Activated naive CD4-positive, alpha-beta T cell treated with anti-CD3 and anti-CD28 coated beads, Interleukin-2, amount 10 ng/mL, durations not matched to agents 7 days and 5 days (primary cell): ENCODE data around the gene MSI2.

Experiments
- CTCF ChIA-PET: fragments of 350-600 bp; sonication (Branson Sonifier 250); formaldehyde crosslinking; loops from one replicate; lab custom pipeline; 2021; ENCODE audit warnings: antibody characterized with exemption; lab: Charles Lee
- DNase-seq: peaks from one replicate; pipeline ENCODE4 v3.0.0-alpha.2; 2020
- H3K27ac Mint-ChIP-seq: one replicate; pipeline ENCODE4 v1.8.0; 2021; ENCODE audit warnings: mild to moderate bottlenecking, moderate library complexity, mixed read lengths
- H3K27me3 Mint-ChIP-seq: one replicate; pipeline ENCODE4 v1.8.0; 2021; ENCODE audit warnings: mild to moderate bottlenecking, mixed read lengths
- H3K36me3 Mint-ChIP-seq: one replicate; pipeline ENCODE4 v1.8.0; 2021; ENCODE audit warnings: mixed read lengths
- H3K4me1 Mint-ChIP-seq: one replicate; pipeline ENCODE4 v1.8.0; 2021; ENCODE audit warnings: mixed read lengths
- H3K4me3 Mint-ChIP-seq: one replicate; pipeline ENCODE4 v1.8.0; 2021; ENCODE audit warnings: mild to moderate bottlenecking, moderate library complexity, mixed read lengths
- H3K9me3 Mint-ChIP-seq: one replicate; pipeline ENCODE4 v1.8.0; 2021; ENCODE audit warnings: mixed read lengths

The MSI2 gene

DNA sequence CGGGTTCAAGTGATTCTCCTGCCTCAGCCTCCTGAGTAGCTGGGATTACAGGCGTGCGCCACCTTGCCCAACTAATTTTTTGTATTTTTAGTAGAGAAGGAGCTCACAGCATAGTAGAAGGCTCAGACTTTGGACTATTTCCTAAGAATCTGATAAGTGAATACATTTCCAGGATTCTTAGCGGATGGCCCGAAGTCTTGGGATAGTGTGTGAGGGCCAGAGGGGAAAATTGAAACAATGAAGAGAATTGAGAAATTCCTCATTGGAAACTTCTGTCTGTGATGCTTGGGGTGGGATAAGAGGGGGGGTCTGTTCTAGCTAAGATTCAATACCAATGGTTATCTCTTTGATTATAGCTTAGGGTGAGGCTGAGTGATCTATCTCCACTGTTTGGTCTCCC lies 183.3 kb downstream of the MSI2 start:
- H3K36me3 Mint-ChIP-seq, result peaks cover 6% of the 10 kb centered on the region
- CTCF ChIA-PET, result interaction anchor here (0.8 to 3.8 kb wide), 18 partner anchors 11 to 232 kb away, joined by 3 to 80 read pairs (median 5); no protein-coding TSS in a partner anchor
- no peak overlapping the region for H3K4me3 Mint-ChIP-seq
- peaks cover 51% of the 10 kb centered on the region for H3K4me1 Mint-ChIP-seq
- H3K27ac Mint-ChIP-seq, result peak overlapping the region; percentile 76
- H3K9me3 Mint-ChIP-seq, result no peaks in the 10 kb centered on the region
- no peak for DNase-seq
- H3K27me3 Mint-ChIP-seq, result no peaks in the 10 kb centered on the region

DNA sequence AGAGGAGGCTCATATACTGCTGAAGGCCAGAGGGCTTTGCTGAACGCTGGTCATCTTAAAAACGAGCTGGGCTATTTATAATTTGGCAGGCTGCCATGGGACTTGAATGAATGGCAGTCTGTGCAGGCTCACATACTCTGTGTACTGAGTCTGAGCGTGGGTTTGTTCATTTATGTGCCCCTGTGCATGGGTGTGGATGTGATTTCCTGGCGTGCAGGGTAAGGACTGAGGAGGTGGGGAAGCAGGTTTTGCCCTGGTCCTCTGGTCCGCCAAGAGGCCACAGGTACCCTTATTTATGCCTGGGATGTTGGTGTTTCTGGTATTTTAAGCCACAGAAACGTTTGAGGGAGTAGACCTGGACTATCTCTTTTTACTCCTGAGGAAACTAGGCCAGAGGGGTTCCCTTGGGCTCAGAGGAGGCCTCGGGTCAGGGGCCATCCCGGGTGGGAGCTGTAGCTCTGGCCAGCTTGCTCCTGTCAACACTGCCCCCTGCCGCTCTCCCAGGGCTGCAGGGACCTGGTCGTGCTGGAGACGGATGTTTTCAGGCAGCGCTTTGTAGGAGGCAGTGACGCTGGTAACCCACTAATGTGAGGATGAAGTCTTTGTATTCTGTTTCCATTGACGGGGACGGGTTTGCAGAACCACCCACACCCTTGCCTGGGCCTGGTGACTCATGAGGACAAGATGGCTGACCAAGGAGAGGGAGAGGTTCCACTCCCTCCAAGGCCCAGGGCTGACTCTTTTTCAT lies 184.4 kb downstream of the MSI2 start:
- no peaks in the 10 kb centered on the region for H3K27me3 Mint-ChIP-seq
- H3K4me3 Mint-ChIP-seq, result no peak overlapping the region
- H3K9me3 Mint-ChIP-seq, result no peaks in the 10 kb centered on the region
- peak overlapping the region; percentile 76 for H3K27ac Mint-ChIP-seq
- CTCF ChIA-PET, result interaction anchor here (0.7 to 3.8 kb wide), 24 partner anchors 9 to 231 kb away, joined by 3 to 80 read pairs (median 4); no protein-coding TSS in a partner anchor
- peaks cover 52% of the 10 kb centered on the region for H3K4me1 Mint-ChIP-seq
- H3K36me3 Mint-ChIP-seq, result peaks cover 6% of the 10 kb centered on the region
- DNase-seq, result peak; percentile 65

DNA sequence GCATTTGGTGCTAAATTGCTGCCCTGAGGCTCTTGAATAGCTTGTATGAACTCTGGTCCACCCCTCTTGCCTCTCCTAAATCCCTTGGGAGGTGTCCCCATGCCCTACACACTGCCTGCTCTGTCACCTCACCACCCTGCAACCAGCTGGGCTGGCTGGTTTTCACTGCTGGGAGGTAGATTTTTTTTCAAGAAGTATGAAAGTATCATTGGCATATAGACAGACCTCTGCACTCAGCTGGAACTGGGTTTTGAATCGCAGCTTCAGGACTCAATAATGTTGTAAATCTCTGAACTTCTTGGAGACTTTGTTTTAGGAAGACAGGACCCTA lies 184.9 kb downstream of the MSI2 start:
- DNase-seq, result no peak
- CTCF ChIA-PET, result interaction anchor here (0.5 to 3.8 kb wide), 13 partner anchors 9 to 231 kb away, joined by 3 to 80 read pairs (median 5); no protein-coding TSS in a partner anchor
- peak overlapping the region; percentile 76 for H3K27ac Mint-ChIP-seq
- H3K27me3 Mint-ChIP-seq, result no peaks in the 10 kb centered on the region
- H3K4me3 Mint-ChIP-seq, result no peak overlapping the region
- H3K36me3 Mint-ChIP-seq, result peaks cover 10% of the 10 kb centered on the region
- H3K9me3 Mint-ChIP-seq, result no peaks in the 10 kb centered on the region
- peaks cover 54% of the 10 kb centered on the region for H3K4me1 Mint-ChIP-seq

DNA sequence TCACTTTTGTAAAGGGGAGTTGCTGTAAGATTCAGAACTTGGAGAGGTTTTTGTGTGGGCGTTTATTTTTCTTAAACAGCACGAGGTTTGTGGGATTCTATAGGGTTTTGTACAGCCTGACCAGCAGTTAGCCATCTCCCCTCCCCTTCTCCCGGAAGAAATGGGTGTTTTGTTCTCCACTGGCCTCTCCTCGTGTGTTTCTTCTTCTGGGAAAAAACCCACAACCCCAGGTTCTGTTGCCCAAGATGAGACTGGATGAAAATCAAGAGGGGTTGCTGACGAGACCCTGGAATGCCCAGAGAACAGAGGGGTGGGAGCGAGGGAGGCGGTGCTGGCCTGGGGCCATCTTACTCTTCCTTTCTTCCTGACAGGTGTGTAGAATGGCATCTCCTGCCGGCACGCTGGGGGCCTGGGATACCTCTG lies 186.1 kb downstream of the MSI2 start:
- peaks cover 6% of the 10 kb centered on the region for H3K36me3 Mint-ChIP-seq
- no peaks in the 10 kb centered on the region for H3K9me3 Mint-ChIP-seq
- DNase-seq, result no peak
- CTCF ChIA-PET, result interaction anchor here (2.9 to 3.8 kb wide), 3 partner anchors 8 to 199 kb away, joined by 14 to 80 read pairs (median 25); no protein-coding TSS in a partner anchor
- H3K27ac Mint-ChIP-seq, result no peak overlapping the region
- no peak overlapping the region for H3K4me3 Mint-ChIP-seq
- no peaks in the 10 kb centered on the region for H3K27me3 Mint-ChIP-seq
- peaks cover 54% of the 10 kb centered on the region for H3K4me1 Mint-ChIP-seq

DNA sequence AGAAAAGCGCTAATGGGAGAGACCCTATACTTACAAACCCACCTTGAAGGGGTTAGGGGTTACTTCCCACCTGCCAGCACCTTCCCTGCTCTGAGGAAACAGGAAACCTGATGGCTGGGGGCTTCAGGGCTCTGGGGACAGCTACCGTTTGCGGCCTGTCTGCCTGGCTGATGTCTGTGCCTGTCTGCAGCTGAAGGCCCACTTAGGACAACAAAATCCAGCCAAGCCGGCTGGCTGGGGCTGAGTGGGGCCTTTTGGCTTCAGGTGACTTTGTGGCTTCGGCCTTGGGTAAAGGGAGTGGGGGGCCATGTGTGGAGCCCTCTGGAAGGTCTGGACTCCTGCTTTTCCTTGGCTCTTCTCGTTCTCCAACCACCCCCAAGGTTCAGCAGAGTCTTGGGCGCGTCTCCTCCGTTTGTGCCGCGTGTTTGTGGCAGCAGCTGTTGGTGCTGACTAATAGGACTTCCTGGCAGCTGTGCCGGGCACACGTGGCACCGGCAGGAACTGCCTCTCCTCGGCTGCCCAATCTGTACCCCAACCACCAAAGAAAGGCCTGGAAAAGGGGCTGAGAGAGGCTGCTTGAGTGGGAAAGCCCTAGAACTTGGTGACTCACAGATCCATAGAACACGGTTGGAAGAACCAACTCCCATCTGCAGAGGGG lies 186.7 kb downstream of the MSI2 start:
- Mint-ChIP-seq H3K4me1 (peaks cover 54% of the 10 kb centered on the region), H3K27ac (peak overlapping the region; percentile 72), H3K4me3 (no peak overlapping the region), H3K36me3 (peaks cover 6% of the 10 kb centered on the region), H3K27me3 (no peaks in the 10 kb centered on the region), H3K9me3 (no peaks in the 10 kb centered on the region)
- peak; percentile 61 for DNase-seq
- CTCF ChIA-PET, result no interaction called here

DNA sequence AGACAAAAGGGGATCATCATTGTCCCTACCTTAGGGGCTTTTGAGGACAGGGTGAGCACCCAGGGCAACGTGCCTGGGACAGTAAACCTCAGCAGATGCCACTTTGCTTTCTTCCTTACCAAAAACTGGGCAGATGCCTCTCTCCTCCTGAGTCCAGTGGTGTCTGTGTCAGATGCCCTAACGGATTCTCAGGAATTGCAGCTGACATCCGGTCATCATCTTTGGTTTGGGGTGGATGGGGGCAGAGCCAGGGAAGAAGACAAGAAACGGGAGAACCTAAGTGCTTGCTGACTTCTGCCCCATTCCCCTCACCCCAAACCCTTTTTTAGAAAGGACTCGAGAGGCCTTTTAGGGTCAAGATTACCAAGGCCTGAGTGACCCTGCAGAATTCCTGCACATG lies 187.5 kb downstream of the MSI2 start:
- no peak for DNase-seq
- H3K27me3 Mint-ChIP-seq, result no peaks in the 10 kb centered on the region
- H3K4me3 Mint-ChIP-seq, result no peak overlapping the region
- H3K36me3 Mint-ChIP-seq, result peaks cover 8% of the 10 kb centered on the region
- peaks cover 54% of the 10 kb centered on the region for H3K4me1 Mint-ChIP-seq
- H3K9me3 Mint-ChIP-seq, result no peaks in the 10 kb centered on the region
- CTCF ChIA-PET, result no interaction called here
- H3K27ac Mint-ChIP-seq, result no peak overlapping the region

DNA sequence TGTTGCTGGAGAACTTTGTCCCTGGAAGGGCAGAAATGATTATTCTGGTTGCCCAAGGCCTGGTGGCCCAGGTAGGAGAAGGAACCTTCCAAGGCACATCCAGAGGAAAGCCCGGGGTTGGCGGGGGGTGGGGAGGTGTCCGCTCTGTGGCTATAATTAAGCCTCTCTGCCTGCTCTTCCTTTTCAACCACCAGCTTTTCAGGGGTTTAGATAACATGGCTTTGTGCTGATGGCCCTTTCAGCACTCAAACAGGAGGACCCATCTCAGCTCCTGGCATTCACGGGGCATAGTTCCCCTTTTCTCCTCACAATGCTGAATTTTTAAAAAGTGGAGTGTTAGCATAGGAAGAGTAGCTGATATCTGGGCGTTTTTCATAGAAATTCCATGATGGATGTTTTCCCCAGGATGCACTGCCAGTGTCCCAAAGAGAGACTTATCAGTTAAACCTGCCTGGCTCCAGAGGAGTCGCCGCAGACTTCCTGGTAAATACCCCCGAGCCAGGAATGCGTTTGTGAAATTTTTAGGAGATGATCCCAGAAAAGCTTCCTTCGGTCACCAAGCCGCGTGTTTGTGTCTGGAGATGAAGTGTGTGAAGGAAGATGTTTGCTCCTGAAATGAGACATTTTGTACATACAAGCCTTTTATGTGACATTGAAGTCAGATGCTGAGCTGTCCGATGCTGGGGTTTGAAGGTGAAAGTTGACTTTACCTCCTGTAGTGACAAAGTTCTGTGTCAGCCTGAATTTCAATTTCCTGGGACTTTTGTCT lies 188.5 kb downstream of the MSI2 start:
- DNase-seq, result no peak
- CTCF ChIA-PET, result interaction anchor here (1.2 to 2.8 kb wide), 4 partner anchors 10 to 227 kb away, joined by 3 to 8 read pairs (median 6); no protein-coding TSS in a partner anchor
- H3K27ac Mint-ChIP-seq, result no peak overlapping the region
- H3K4me3 Mint-ChIP-seq, result no peak overlapping the region
- no peaks in the 10 kb centered on the region for H3K9me3 Mint-ChIP-seq
- H3K4me1 Mint-ChIP-seq, result peaks cover 47% of the 10 kb centered on the region
- H3K27me3 Mint-ChIP-seq, result no peaks in the 10 kb centered on the region
- H3K36me3 Mint-ChIP-seq, result peaks cover 8% of the 10 kb centered on the region

DNA sequence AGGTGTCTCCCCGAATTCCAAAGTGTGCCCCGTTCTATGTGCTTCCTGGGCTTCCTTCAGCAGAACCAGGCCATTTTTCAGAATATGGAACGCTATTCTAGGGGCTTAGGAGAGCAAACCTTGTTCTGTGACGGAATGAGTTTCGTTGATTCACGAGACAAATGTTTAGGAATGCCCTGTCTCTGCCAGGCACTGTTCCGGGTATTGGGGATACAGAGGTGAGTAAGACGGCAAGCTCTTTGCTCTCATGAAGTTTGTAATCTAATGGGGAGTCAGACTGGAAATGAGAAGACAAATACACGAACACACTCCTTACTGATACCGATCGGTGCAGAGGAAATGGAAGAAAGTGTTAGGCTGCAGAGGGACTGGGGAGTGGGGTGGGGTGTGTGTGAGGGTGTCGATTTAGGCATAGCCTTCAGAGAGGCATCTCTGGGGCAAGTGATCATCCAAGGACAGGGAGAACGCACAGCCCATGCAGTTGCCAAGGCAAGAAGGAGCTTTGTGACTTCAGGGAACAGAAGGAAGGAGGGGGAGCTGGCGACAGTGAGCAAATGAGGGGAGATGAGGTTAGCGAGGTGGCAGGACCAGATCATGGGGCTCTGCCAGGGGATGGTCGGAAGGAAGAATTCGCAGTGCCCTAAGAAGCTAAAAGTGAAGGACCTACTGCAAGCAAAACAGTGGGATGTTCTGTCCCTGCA lies 189.6 kb downstream of the MSI2 start:
- H3K27ac Mint-ChIP-seq, result no peak overlapping the region

DNA sequence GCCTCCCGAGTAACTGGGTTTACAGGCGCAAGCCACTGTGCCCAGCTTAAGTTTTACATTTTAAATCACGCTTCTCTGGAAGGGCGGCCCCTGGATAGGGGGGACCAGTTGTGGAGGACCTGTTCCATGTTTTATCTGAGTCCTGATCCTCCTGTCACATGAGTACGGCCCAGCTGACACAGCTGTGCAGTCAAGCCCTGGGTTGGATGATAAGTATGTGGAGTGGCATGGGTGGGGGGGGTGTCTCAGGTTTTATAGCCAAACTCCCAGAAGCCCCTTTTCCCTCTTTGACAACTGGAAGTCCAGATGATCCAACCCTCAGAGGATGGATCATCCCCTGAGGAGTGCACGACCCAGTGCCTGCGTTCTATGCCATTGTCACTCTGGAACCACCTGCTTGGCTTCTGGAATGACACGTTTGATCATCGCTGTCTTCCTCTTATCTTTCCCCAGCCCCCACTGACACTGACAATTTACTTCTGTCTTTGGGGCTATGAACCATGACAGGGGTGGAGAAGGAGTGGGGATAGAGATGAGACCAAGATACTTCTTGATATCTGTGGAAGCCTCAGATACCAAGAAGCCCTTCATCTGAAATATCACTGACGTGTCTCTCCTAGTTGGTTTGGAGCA lies 191.2 kb downstream of the MSI2 start:
- H3K9me3 Mint-ChIP-seq, result no peaks in the 10 kb centered on the region
- no peak overlapping the region for H3K27ac Mint-ChIP-seq
- H3K36me3 Mint-ChIP-seq, result peaks cover 19% of the 10 kb centered on the region
- no peak for DNase-seq
- H3K4me1 Mint-ChIP-seq, result peaks cover 34% of the 10 kb centered on the region
- H3K4me3 Mint-ChIP-seq, result no peak overlapping the region
- H3K27me3 Mint-ChIP-seq, result no peaks in the 10 kb centered on the region
- CTCF ChIA-PET, result interaction anchor here (1.0 to 2.8 kb wide), 2 partner anchors 8 to 293 kb away, joined by 4 to 7 read pairs; no protein-coding TSS in a partner anchor

More for the DNA sequence above, 189.6 kb downstream of the MSI2 start:
- no peak for DNase-seq
- Mint-ChIP-seq H3K4me3 (no peak overlapping the region), H3K36me3 (peaks cover 11% of the 10 kb centered on the region), H3K27me3 (no peaks in the 10 kb centered on the region), H3K9me3 (no peaks in the 10 kb centered on the region), H3K4me1 (peaks cover 39% of the 10 kb centered on the region)
- CTCF ChIA-PET, result interaction anchor here (2.0 to 2.8 kb wide), 3 partner anchors 9 to 226 kb away, joined by 4 to 8 read pairs (median 7); no protein-coding TSS in a partner anchor

DNA sequence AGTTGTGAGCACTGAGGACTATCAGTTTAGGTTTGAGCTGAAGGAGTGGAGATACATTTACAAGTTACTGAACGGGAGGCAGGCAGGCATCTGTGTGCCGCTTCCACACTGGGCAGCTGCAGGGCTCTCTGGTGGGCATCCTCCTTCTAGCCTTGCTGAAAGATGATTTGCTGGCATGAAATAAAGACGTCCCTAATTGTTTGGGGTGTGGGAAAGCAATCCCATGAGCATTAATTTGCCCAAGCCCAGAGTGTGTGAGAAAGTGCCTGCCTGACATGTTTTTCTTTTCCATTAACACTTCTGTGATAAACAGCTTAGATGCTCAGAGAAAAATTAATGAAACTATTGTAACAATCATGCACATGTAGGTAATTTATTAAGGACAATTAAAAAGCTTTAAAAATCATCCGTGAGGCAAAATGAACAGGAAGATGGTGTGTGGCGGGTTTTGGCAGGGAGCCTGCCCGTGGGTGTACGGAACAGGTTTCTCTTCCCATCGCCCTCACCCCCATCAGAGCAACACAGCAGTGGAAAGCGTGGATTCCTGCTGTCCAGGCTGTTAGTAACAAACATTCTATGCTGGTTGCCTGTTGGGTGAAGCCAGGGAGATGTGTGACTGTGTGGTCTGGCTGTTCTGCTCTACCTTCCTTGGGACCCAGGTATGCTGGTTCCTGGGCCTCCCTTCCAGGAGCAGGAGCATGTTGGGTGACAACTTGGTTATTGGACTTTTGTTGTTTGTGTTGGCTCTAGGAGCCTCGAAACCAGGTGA lies 191.9 kb downstream of the MSI2 start:
- Mint-ChIP-seq H3K4me1 (peaks cover 27% of the 10 kb centered on the region), H3K27ac (no peak overlapping the region), H3K4me3 (no peak overlapping the region), H3K9me3 (no peaks in the 10 kb centered on the region), H3K27me3 (no peaks in the 10 kb centered on the region), H3K36me3 (peaks cover 19% of the 10 kb centered on the region)
- CTCF ChIA-PET, result interaction anchor here (1.0 to 4.7 kb wide), 3 partner anchors 7 to 335 kb away, joined by 3 to 25 read pairs (median 4); no protein-coding TSS in a partner anchor
- no peak for DNase-seq

DNA sequence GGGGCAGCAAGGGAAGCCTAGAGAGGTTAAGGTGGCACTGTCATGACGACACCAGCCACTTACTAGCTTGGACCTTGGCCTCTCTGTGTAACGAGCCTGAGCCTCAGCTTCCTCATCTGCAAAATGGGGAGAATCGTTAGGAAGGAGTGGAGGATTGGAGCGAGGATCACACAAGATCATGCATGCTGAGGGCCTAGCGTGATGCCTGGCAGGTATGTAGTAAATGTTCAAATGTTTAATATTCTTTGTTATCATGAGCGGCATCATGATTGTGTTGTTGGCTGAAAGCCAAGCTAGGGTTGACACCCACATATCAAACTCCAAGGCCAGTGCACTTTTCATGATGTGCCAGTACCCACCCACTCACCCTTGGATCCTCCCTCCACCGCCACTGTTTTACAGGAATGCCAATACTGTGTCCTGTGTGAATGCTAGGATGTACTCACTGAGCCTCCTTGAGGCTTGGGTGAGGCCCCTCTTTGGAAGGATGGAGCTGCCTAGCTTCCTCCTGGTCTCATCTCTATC lies 192.5 kb downstream of the MSI2 start:
- H3K27ac Mint-ChIP-seq, result no peak overlapping the region
- H3K4me1 Mint-ChIP-seq, result peaks cover 27% of the 10 kb centered on the region
- no peak overlapping the region for H3K4me3 Mint-ChIP-seq
- H3K27me3 Mint-ChIP-seq, result no peaks in the 10 kb centered on the region
- no peaks in the 10 kb centered on the region for H3K9me3 Mint-ChIP-seq
- no peak for DNase-seq
- CTCF ChIA-PET, result interaction anchor here (1.0 to 4.7 kb wide), 3 partner anchors 8 to 334 kb away, joined by 3 to 25 read pairs (median 4); no protein-coding TSS in a partner anchor
- peaks cover 17% of the 10 kb centered on the region for H3K36me3 Mint-ChIP-seq

DNA sequence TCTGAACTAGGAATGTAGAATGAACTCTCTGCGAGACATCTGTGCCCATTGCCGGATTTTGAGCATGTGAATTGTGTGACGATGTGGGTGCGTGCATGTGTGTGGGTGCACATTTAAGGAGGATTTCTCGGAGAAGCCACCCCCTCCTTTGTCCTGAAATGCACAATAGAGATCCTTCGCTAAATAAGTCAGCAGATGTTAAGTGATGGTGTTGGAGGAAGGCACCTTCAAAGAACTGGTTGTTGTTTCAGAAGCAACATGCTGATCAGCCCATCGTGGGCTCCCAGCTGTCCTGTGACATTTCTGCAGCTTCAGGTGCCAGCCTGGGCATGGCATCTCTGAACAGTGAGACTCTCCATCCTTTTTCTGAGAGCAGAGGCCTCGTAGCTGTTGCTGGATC lies 194.9 kb downstream of the MSI2 start:
- no peaks in the 10 kb centered on the region for H3K27me3 Mint-ChIP-seq
- H3K4me1 Mint-ChIP-seq, result peaks cover 46% of the 10 kb centered on the region
- peaks cover 19% of the 10 kb centered on the region for H3K36me3 Mint-ChIP-seq
- H3K9me3 Mint-ChIP-seq, result no peaks in the 10 kb centered on the region
- no peak overlapping the region for H3K4me3 Mint-ChIP-seq
- no peak for DNase-seq
- H3K27ac Mint-ChIP-seq, result no peak overlapping the region
- CTCF ChIA-PET, result interaction anchor here (4.7 kb wide), 1 partner anchor 10 kb away, joined by 25 read pairs; no protein-coding TSS in a partner anchor
